Measurements from ENCODE around the gene CEPT1.

Gene CEPT1

DNA sequence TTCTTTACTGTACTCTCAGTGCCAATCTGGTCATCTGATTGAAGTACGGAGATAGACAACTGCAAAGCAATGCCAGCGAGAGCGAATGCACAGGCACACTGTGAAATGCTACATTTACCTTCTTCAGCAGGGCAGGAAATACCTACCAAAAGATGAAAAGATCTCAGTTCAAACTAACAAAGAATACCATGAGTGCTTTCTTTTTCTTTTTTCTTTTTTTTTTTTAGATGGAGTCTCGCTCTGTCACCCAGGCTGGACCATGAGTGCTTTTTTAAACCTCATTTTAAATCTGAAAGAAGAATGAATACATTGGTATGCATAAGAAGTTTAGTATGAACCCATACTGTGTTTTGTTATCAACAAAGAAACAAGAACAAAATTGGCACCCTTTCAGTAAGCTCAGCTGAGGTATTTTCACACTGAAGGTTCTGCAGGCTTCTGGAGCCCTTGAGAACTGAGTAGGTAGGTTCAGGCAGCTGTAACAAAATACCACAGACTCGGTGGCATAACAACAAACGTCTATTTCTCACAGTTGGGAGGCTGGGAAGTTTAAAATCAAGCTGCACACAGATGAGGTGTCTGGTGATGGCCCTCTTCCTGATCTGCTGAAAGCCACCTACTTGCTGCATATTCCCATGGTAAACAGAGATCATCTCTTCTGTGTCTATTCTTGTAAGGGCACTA lies 85.8 kb downstream of the CEPT1 start:
- DNase-seq (ENCODE audit: low read depth, low spot score), result peak; percentile 72

DNA sequence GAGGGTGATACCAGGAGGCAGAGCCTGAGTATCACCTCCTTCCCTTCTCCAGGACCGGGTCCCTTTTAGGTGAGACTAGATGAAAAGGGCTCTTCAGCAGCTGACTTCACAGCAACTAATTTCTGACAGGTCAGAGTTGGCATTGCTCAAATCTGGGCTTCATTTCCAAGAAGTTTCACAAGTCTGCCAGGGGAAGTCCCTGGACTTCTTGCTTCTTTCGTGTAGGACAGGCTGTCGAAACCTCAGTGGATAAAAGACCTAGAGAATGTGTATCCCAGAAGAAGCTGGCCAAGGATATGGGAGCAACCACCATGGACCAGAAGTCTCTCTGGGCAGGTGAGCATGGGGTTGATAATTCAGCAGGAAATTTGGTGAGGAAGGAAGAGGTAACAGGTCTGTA lies 87.4 kb downstream of the CEPT1 start, which contains the start of gene CHI3L2:
TSS of gene CHI3L2 (plus strand) at position 280 of the 400 bp plus-strand sequence. CDS start at position 297, 17 bp downstream.
- DNase-seq (ENCODE audit: low read depth, low spot score), result peak; percentile 33

DNA sequence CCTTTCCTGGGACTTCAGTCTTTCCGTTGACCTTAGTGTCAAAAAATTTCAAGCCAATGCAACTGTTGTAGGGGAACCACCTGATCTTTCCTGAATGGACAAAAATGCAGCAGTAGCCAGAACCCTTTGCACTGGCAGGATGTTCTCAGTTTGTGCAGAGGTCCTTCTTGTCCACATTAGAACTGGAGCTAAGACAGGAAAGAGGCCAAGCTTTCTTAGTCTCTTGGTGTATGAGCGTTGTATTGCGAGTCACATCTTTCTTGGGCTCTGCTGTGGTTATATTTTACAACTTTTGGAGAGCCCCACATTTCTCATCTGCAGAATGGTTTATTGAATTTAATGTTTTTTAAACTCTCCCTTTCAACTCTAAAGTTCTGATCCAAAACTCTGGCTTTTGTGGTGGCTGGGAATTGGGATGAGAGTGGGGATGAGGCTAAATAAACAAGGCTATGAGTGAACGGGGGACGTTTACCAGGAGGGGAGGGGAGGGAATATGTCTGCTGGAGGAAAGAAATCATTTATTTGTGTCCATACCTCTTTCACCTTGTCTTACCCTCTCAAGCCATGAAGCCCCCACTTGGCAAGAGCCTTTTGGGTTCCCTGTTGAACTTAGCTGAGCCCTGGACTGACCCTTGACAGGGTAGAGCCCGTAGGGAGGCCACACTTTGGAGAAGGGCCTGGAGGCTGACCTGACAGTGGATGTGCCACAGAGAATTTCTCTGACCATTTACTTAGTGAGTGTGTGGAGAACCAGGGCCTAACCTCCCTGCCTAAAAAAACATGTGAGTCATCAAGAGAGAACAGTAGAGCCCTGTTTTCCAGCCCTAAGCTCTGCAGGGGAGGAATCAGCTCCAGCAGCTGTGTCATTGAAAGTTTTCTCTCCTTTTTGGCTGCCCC lies 88.1 kb downstream of the CEPT1 start:
- peak; percentile 91 for DNase-seq (ENCODE audit: low read depth, low spot score)

DNA sequence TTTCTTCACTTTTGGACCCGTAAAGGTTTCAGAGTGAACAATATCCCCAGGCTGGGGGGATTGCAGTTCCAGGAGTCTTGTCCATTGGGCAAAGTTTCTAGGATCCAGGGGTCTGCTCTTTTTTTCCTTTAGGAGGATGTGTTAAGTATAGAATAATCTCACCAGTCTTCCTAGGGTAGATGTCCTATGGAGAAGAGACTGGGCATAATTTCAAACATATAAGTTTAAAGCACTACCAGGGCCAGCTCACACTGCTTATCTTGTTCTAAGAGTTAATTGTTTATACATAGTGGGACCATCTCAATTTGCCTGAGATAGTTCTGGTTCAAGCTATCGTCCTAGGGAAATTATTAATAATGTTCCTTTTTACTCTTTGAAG lies 88.7 kb downstream of the CEPT1 start:
- DNase-seq (ENCODE audit: low read depth, low spot score), result peak; percentile 9

DNA sequence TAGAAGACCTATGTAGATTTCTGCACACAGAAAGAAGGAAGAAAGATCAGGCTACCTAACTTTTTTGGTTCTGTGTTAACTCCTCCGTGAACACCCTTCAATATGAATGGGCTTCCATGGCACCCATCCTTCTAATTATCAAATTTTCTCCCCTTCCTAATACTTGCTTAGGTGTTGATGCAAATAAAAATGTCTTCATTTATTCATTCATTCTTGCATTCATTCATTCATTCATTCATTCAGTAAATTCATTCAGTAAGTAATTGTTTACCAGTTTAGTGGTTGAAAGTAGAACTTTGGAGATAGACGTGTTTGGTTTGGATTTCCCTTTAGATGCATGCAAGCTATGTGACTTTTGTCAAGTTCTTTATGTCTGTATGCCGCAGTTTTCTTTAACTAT lies 92.1 kb downstream of the CEPT1 start:
- no peak for DNase-seq (ENCODE audit: low read depth, low spot score)

DNA sequence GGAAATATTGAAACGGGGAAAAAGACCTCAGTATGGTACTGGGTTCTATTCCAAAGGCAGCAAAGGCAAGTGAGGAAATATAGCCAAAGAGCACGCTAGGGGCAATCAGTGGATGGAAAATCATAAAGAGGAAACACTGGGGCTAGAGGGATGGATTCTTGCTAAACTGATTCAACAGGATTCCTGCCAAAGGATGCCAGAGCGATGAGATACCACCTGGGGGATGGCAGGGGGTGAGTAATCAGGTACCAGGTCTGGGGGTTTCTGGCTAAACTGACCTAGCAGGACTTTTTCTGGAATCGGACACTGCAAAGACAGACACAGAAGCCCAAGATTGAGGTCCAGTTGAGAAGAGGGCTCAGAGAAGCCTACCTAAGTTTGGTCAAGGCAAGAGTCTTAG lies 94.2 kb downstream of the CEPT1 start:
- peak; percentile 39 for DNase-seq (ENCODE audit: low read depth, low spot score)

Measured in astrocyte of the hippocampus (primary cell).